Natural killer cell (primary cell): Measurements from ENCODE around the gene RPL29. TPM values are rescaled to one million over a fixed set of nuclear protein-coding genes. Genes with fewer than 3 reads are reported as not detected.

Experiments used
- ATAC-seq, 3 donors: fragments of 150-1000 bp in 2 of 3; fragments of 200-7000 bp in 1 of 3; cut with Tn5 transposase; 1 replicate in 1 of 3; 2 replicates in 2 of 3; pipeline ENCODE4 v1.10.0; 2021; ENCODE audit warnings: mild to moderate bottlenecking in 2 of 3, moderate library complexity in 2 of 3
- DNase-seq, 2 donors: peaks; one replicate each; pipeline versions ENCODE4 v3.0.0 to v3.0.0-alpha.2; 2013 to 2021; ENCODE audit warnings: mixed read lengths in 1 of 2
- H3K27ac ChIP-seq: one replicate; pipeline ENCODE4 v1.5.1; 2013; ENCODE audit warnings: mild to moderate bottlenecking, low read length
- H3K27me3 ChIP-seq: one replicate; pipeline ENCODE4 v1.6.1; 2013; ENCODE audit warnings: low read length; ENCODE audit not compliant: control insufficient read depth, insufficient read depth
- H3K36me3 ChIP-seq: one replicate; pipeline ENCODE4 v1.6.1; 2013; ENCODE audit warnings: low read length; ENCODE audit not compliant: control insufficient read depth, insufficient read depth
- H3K4me1 ChIP-seq: one replicate; pipeline ENCODE4 v1.6.1; 2013; ENCODE audit warnings: low read length; ENCODE audit not compliant: control insufficient read depth, insufficient read depth
- H3K4me3 ChIP-seq: one replicate; pipeline ENCODE4 v1.5.1; 2013; ENCODE audit warnings: low read length
- H3K9me3 ChIP-seq: one replicate; pipeline ENCODE4 v1.6.1; 2013; ENCODE audit warnings: low read length; ENCODE audit not compliant: control insufficient read depth, insufficient read depth
- H3K27ac Mint-ChIP-seq, 2 donors: one replicate each; pipeline ENCODE4 v1.8.0; 2022; ENCODE audit warnings: mild to moderate bottlenecking in 2 of 2, mixed read lengths in 2 of 2, moderate library complexity in 1 of 2
- H3K27me3 Mint-ChIP-seq, 2 donors: one replicate each; pipeline ENCODE4 v1.8.0; 2022; ENCODE audit warnings: low read depth in 2 of 2, mixed read lengths in 2 of 2
- H3K36me3 Mint-ChIP-seq: one replicate; pipeline ENCODE4 v1.8.0; 2022; ENCODE audit warnings: mixed read lengths
- H3K4me1 Mint-ChIP-seq, 2 donors: one replicate each; pipeline ENCODE4 v1.8.0; 2022; ENCODE audit warnings: mixed read lengths in 2 of 2
- H3K4me3 Mint-ChIP-seq: one replicate; pipeline ENCODE4 v1.8.0; 2022; ENCODE audit warnings: mild to moderate bottlenecking, moderate library complexity, mixed read lengths
- H3K9me3 Mint-ChIP-seq, 2 donors: one replicate each; pipeline ENCODE4 v1.8.0; 2022; ENCODE audit warnings: mixed read lengths in 2 of 2
- CTCF ChIP-seq: fragments of 200-600 bp; IDR thresholded peaks from one replicate; pipeline ENCODE4 v1.8.0; 2022; ENCODE audit warnings: antibody characterized with exemption
- WGBS: methylation state at CpG from one replicate; pipeline ENCODE4 v1.1.7; 2013; ENCODE audit warnings: missing lambda C conversion rate; ENCODE audit not compliant: insufficient coverage; 5-methylcytosine and 5-hydroxymethylcytosine counted together
- intact Hi-C: fragments of 100-400 bp; cut with micrococcal nuclease; formaldehyde crosslinking; loops from one replicate; pipeline ENCODE4 v1.14.2; 2022
- total RNA-seq, 4 donors: library from RNA; stranded (reverse); fragments of 120-200 nt in 1 of 4; gene quantifications; one replicate each; pipeline versions ENCODE4 v1.2.3 to v1.2.4, GENCODE V29; 2013 to 2022

RPL29 gene
- total RNA-seq, 3 donors from 2014 or later (not counting 1 experiment from before 2014, with no cell fraction given) = 486 to 819 (median 797) TPM

- intact Hi-C loops = no loop called here
- TF ChIP-seq CTCF = no peak
- 91% methylated on average over 10 of the region's 10 CpGs for WGBS
- no peak overlapping the region for H3K4me3 ChIP-seq
- no peaks in the 10 kb centered on the region for H3K9me3 Mint-ChIP-seq
- no peaks in the 10 kb centered on the region for H3K36me3 Mint-ChIP-seq
- no peak overlapping the region for H3K4me3 Mint-ChIP-seq
- H3K27ac ChIP-seq = no peak overlapping the region
- ATAC-seq = no peak
- no peaks in the 10 kb centered on the region for H3K36me3 ChIP-seq
- H3K27me3 ChIP-seq = no peaks in the 10 kb centered on the region
- no peak overlapping the region for H3K27ac Mint-ChIP-seq
- DNase-seq = no peak
- no peaks in the 10 kb centered on the region for H3K4me1 ChIP-seq
- no peaks in the 10 kb centered on the region for H3K27me3 Mint-ChIP-seq
- H3K9me3 ChIP-seq = no peaks in the 10 kb centered on the region
- H3K4me1 Mint-ChIP-seq = no peaks in the 10 kb centered on the region
Measured at GRCh38 chr3:52031896-52032295, 36.2 kb upstream of the RPL29 start.

GRCh38 chr3:52030714-52031310, 35.1 kb upstream of the RPL29 start:
- H3K4me3 ChIP-seq = no peak overlapping the region
- no peaks in the 10 kb centered on the region for H3K4me1 ChIP-seq
- 89% methylated on average over 11 of the region's 11 CpGs for whole genome bisulfite sequencing
- H3K27ac ChIP-seq = no peak overlapping the region
- no peaks in the 10 kb centered on the region for H3K9me3 ChIP-seq
- no peak for ATAC-seq
- no peaks in the 10 kb centered on the region for H3K36me3 ChIP-seq
- TF ChIP-seq CTCF = no peak
- no peaks in the 10 kb centered on the region for H3K9me3 Mint-ChIP-seq
- no peaks in the 10 kb centered on the region for H3K27me3 ChIP-seq
- H3K36me3 Mint-ChIP-seq = no peaks in the 10 kb centered on the region
- H3K27ac Mint-ChIP-seq = no peak overlapping the region
- no peaks in the 10 kb centered on the region for H3K4me1 Mint-ChIP-seq
- H3K27me3 Mint-ChIP-seq = peaks cover 0 to 3% of the 10 kb centered on the region in 2 donors
- intact Hi-C loops = no loop called here
- H3K4me3 Mint-ChIP-seq = no peak overlapping the region
- no peak for DNase-seq

DNA sequence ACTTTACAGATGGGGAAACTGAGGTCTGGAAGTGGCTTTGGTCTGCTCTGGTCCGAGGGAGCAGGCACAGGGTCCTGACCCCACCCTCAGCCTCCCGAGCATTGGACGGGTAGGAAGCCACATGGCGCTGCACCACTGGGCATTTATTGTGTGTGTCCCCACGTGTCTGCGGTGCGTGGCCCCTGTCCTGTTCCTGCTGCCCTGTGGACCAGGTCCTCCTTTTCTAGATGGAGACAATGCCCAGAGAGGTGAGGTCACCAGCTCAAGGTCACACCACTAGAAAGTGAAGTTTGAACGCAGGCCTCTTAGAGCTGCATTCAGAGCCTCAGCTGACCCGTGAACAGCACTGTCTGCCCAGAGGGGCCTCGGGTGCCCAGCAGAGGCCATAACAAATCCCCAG, 33.8 kb upstream of the RPL29 start:
- no peak for TF ChIP-seq CTCF
- H3K27me3 Mint-ChIP-seq = peaks cover 0 to 3% of the 10 kb centered on the region in 2 donors
- WGBS = 87% methylated on average over 10 of the region's 10 CpGs
- H3K4me3 ChIP-seq = no peak overlapping the region
- intact Hi-C loops = no loop called here
- H3K9me3 ChIP-seq = no peaks in the 10 kb centered on the region
- H3K27ac Mint-ChIP-seq = no peak overlapping the region
- H3K4me3 Mint-ChIP-seq = no peak overlapping the region
- no peak overlapping the region for H3K27ac ChIP-seq
- ATAC-seq (no peak), DNase-seq (no peak)
- H3K4me1 Mint-ChIP-seq = no peaks in the 10 kb centered on the region
- no peaks in the 10 kb centered on the region for H3K36me3 ChIP-seq
- H3K4me1 ChIP-seq = no peaks in the 10 kb centered on the region
- no peaks in the 10 kb centered on the region for H3K27me3 ChIP-seq
- H3K9me3 Mint-ChIP-seq = no peaks in the 10 kb centered on the region
- no peaks in the 10 kb centered on the region for H3K36me3 Mint-ChIP-seq

- Histone ChIP-seq H3K27ac (no peak overlapping the region), H3K27me3 (no peaks in the 10 kb centered on the region), H3K36me3 (no peaks in the 10 kb centered on the region), H3K9me3 (no peaks in the 10 kb centered on the region), H3K4me1 (no peaks in the 10 kb centered on the region), H3K4me3 (no peak overlapping the region)
- no peak for ATAC-seq
- no peaks in the 10 kb centered on the region for H3K4me1 Mint-ChIP-seq
- no peak for DNase-seq
- no peaks in the 10 kb centered on the region for H3K36me3 Mint-ChIP-seq
- H3K27me3 Mint-ChIP-seq = peaks cover 0 to 3% of the 10 kb centered on the region in 2 donors
- TF ChIP-seq CTCF = no peak
- intact Hi-C loops = no loop called here
- H3K27ac Mint-ChIP-seq = no peak overlapping the region
- 93% methylated on average over 9 of the region's 9 CpGs for WGBS
- no peaks in the 10 kb centered on the region for H3K9me3 Mint-ChIP-seq
- H3K4me3 Mint-ChIP-seq = no peak overlapping the region
Measured at GRCh38 chr3:52029053-52029452, 33.4 kb upstream of the RPL29 start.
